Astrocyte of the cerebellum (primary cell): Measurements from ENCODE around the gene TRHDE.

ENCODE experiments used
- DNase-seq: peaks from one replicate; pipeline ENCODE4 v3.0.0-alpha.2; 2011; ENCODE audit warnings: low read depth
- H3K4me3 ChIP-seq: 2 replicates; pipeline ENCODE4 v1.5.1; 2011; ENCODE audit warnings: mild to moderate bottlenecking, low read depth, low read length, moderate library complexity
- CTCF ChIP-seq: IDR thresholded peaks from 2 replicates; pipeline ENCODE4 v1.5.1; 2012; ENCODE audit warnings: low read length, low read depth, moderate library complexity, mild to moderate bottlenecking; ENCODE audit errors: missing control alignments
- in situ Hi-C: cut with HindIII; loops from 2 replicates; pipeline ENCODE4 v1.10.0; 2017; ENCODE audit warnings: low sequenced_read_pairs

TRHDE gene

GRCh38 chr12:72318341-72318740 is 46.2 kb downstream of the TRHDE start:
- H3K4me3 ChIP-seq = no peak overlapping the region
- DNase-seq = no peak
- TF ChIP-seq CTCF = no peak
- in situ Hi-C loops = loop anchor here (5.0 kb wide), 1 partner anchor 34 kb away; no protein-coding TSS in a partner anchor

GRCh38 chr12:72323881-72324280 is 51.7 kb downstream of the TRHDE start:
- TF ChIP-seq CTCF = no peak
- H3K4me3 ChIP-seq = no peak overlapping the region
- in situ Hi-C loops = no loop called here
- no peak for DNase-seq

GRCh38 chr12:72330301-72330700 is 58.1 kb downstream of the TRHDE start:
- in situ Hi-C loops = no loop called here
- H3K4me3 ChIP-seq = no peak overlapping the region
- TF ChIP-seq CTCF = no peak
- DNase-seq = peak; percentile 18

- in situ Hi-C loops = no loop called here
- TF ChIP-seq CTCF = no peak
- no peak overlapping the region for H3K4me3 ChIP-seq
- no peak for DNase-seq
Observed at GRCh38 chr12:72330784-72331183, 58.6 kb downstream of the TRHDE start.

GRCh38 chr12:72337382-72337781 is 65.2 kb downstream of the TRHDE start:
- no peak for TF ChIP-seq CTCF
- no peak for DNase-seq
- in situ Hi-C loops = no loop called here
- H3K4me3 ChIP-seq = no peak overlapping the region

GRCh38 chr12:72337946-72338345 is 65.8 kb downstream of the TRHDE start:
- in situ Hi-C loops = no loop called here

More at GRCh38 chr12:72337946-72338345, 65.8 kb downstream of the TRHDE start:
- no peak for DNase-seq
- no peak for TF ChIP-seq CTCF
- H3K4me3 ChIP-seq = no peak overlapping the region
